PC-9 (cell line): ENCODE results near the gene RBM15.

Experiments
- CTCF ChIP-seq: fragments of 200-600 bp; sonication (generic); conservative IDR thresholded peaks from 2 replicates; pipeline ENCODE4 v1.6.1; 2017; ENCODE audit warnings: mixed run types, antibody characterized with exemption, mild to moderate bottlenecking, moderate library complexity
- EZH2 ChIP-seq: fragments of 200-600 bp; sonication (generic); IDR thresholded peaks from 2 replicates; pipeline ENCODE4 v1.8.0; 2017; ENCODE audit warnings: antibody characterized with exemption, low read depth

DNA sequence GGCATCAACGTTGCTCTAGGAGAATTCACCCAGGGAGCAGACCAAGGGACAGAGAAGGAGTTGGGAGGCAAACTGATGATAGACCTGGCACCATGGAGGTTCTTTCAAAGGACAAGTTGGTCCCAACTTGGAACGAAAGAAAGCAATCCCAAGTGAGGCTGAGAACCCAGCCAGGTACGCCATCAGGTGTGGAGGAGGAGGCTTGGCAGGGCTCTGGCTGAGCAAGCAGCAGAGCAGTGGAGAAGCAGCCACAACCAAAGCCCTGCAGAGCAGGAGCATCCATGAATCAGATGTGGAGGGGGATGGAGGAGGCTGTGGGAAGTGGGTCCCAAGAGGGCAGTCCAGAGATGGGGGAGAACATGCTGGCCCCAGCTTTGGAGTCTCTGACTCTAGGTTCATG is 36.3 kb upstream of the RBM15 start:
- TF ChIP-seq CTCF (no peak), EZH2 (no peak)
